Heart left ventricle (tissue), 16 donors: ENCODE measurements around the gene FAM163B. TPM values are rescaled to one million over a fixed set of nuclear protein-coding genes. Genes with fewer than 3 reads are reported as not detected.
A peak's percentile ranks its signal among the peaks of the same experiment; 100 is the strongest.

ENCODE experiments used
- ATAC-seq, 4 donors: fragments of 200-7000 bp; cut with Tn5 transposase; one replicate each; pipeline ENCODE4 v1.9.1; 2020 to 2022; ENCODE audit warnings: moderate library complexity in 4 of 4, mild to moderate bottlenecking in 3 of 4, moderate number of reproducible peaks in 1 of 4
- DNase-seq, 5 donors: peaks; one replicate each; pipeline ENCODE4 v3.0.0-alpha.2; 2020
- H3K27ac ChIP-seq, 12 donors: fragments of 200-600 bp; sonication (generic) in 4 of 12; one replicate each; pipeline versions ENCODE4 v1.5.0 to v1.8.0; 2016 to 2022; ENCODE audit warnings: mild to moderate bottlenecking in 2 of 12
- H3K27me3 ChIP-seq, 9 donors: fragments of 200-600 bp; sonication (generic) in 2 of 9; one replicate each; pipeline versions ENCODE4 v1.5.1 to v1.8.0; 2016 to 2022; ENCODE audit warnings: mild to moderate bottlenecking in 3 of 9
- H3K36me3 ChIP-seq, 9 donors: fragments of 200-600 bp; sonication (generic) in 2 of 9; one replicate each; pipeline versions ENCODE4 v1.5.0 to v1.8.0; 2018 to 2022; ENCODE audit warnings: mild to moderate bottlenecking in 2 of 9
- H3K4me1 ChIP-seq, 12 donors: fragments of 200-600 bp; sonication (generic) in 4 of 12; one replicate each; pipeline versions ENCODE4 v1.5.0 to v1.8.0; 2016 to 2022; ENCODE audit warnings: mild to moderate bottlenecking in 3 of 12
- H3K4me3 ChIP-seq, 12 donors: fragments of 200-600 bp; sonication (generic) in 4 of 12; one replicate each; pipeline versions ENCODE4 v1.5.0 to v1.8.0; 2017 to 2022; ENCODE audit warnings: mild to moderate bottlenecking in 9 of 12, moderate library complexity in 4 of 12
- H3K9me3 ChIP-seq, 12 donors: fragments of 200-600 bp; sonication (generic) in 4 of 12; one replicate each; pipeline versions ENCODE4 v1.5.0 to v1.8.0; 2016 to 2022; ENCODE audit warnings: mild to moderate bottlenecking in 1 of 12
- CTCF ChIP-seq, 12 donors: fragments of 200-600 bp; sonication (generic) in 4 of 12; IDR thresholded peaks; one replicate each; pipeline versions ENCODE4 v1.5.0 to v1.8.0; 2018 to 2022; ENCODE audit warnings: antibody characterized with exemption in 12 of 12, mild to moderate bottlenecking in 5 of 12
- POLR2A ChIP-seq, 2 donors: fragments of 450-650 bp; IDR thresholded peaks; one replicate each; pipeline ENCODE4 v1.6.1; 2017; ENCODE audit warnings: antibody characterized with exemption in 2 of 2, mild to moderate bottlenecking in 2 of 2, moderate library complexity in 2 of 2
- WGBS, 4 donors: extraction: QIAGEN DNeasy Blood & Tissue Kit in 2 of 4; methylation state at CpG; one replicate each; pipeline versions ENCODE4 v1.1.5 to v1.1.7; 2013 to 2018; 5-methylcytosine and 5-hydroxymethylcytosine counted together
- intact Hi-C, 10 donors: fragments of 100-400 bp; cut with DNase I; formaldehyde crosslinking; loops; one replicate each; pipeline versions ENCODE4 v1.11.1 to v1.14.2; 2022
- polyA plus RNA-seq, 2 donors: library from polyadenylated mRNA; stranded (reverse); fragments of 200-250 nt; gene quantifications; one replicate each; pipeline ENCODE4 v1.2.3, GENCODE V29; 2013
- total RNA-seq, 9 donors: library from RNA; depleted of rRNA in 2 of 9; stranded (reverse); fragments of >200 nt in 2 of 9; fragmentation: NEBNext Ultra II Directional in 3 of 9; extraction: Animal tissue kit (Norgen Biotek cat#: 25700) in 3 of 9; gene quantifications; one replicate each; pipeline versions ENCODE4 v1.1.0 to v1.2.4, GENCODE V29; 2016 to 2023
- donor health status: ischemic (EF 13 %, LVEDD 7.1; RV severe dilation, severe dysfunction).
- donor health status: healthy with polysubstance abuse.
- donor health status: DM: no; HTN: yes; CAD: no.
- donor health status: DM: no; HTN: no; CAD: no.
- donor health status: ischemic (EF 25% LVEDD 6.9; RV normal size, moderate dysfunction).
- donor health status: ischemic (EF 25% LVEDD 5.7; RV mildly dilated, moderate dysfunction).
- donor health status: healthy.
- donor health status: DM: yes; HTN: yes; CAD: no.
- donor health status: ischemic (EF 35%, LVEDD 5.7; RV mildly dilated, moderate dysfunction).
- donor health status: nonischemic (EF 11% LVEDD 7.7; RV severe dilation, severe dysfunction).
- donor health status: DM: yes; HTN: yes; CAD: no.
- donor health status: PGD.
- donor health status: ischemic (EF 29% LVEDD 5.4; RV normal size, mild dysfunction).
- donor health status: nonischemic (EF 23%, LVEDD 6.1; RV moderate dilation, normal function).

FAM163B gene
- total and polyA plus RNA-seq, 11 donors: 0.08 TPM; not detected in 10

GRCh38 chr9:133560944-133561343 lies 48.2 kb downstream of the FAM163B start:
- DNase-seq (no peak), ATAC-seq (no peak)
- 94 to 99% (median 96%) methylated on average over 13 to 22 of the region's 22 CpGs for WGBS, 4 donors
- Histone ChIP-seq H3K27ac (no peak overlapping the region), H3K4me1 (peaks cover 3 to 65% (median 50%) of the 10 kb centered on the region in 12 donors), H3K36me3 (peaks cover 0 to 4% (median 0%) of the 10 kb centered on the region in 9 donors), H3K9me3 (no peaks in the 10 kb centered on the region), H3K27me3 (no peaks in the 10 kb centered on the region), H3K4me3 (no peak overlapping the region)
- TF ChIP-seq CTCF (IDR thresholded peaks at IDR 0.05): no peak
- TF ChIP-seq POLR2A (IDR thresholded peaks at IDR 0.05): no peak
- intact Hi-C loops: no loop called here

GRCh38 chr9:133560311-133560710 lies 48.9 kb downstream of the FAM163B start:
- no peak for TF ChIP-seq POLR2A (IDR thresholded peaks at IDR 0.05)
- peak in 2 of 12 donors; percentile 4 to 7 for TF ChIP-seq CTCF (IDR thresholded peaks at IDR 0.05)
- H3K9me3 ChIP-seq: no peaks in the 10 kb centered on the region
- H3K4me1 ChIP-seq: peaks cover 3 to 59% (median 50%) of the 10 kb centered on the region in 12 donors
- H3K36me3 ChIP-seq: peaks cover 0 to 11% (median 0%) of the 10 kb centered on the region in 9 donors
- intact Hi-C loops: no loop called here
- ATAC-seq (peak; percentile 47 to 73 (median 63)), DNase-seq (peak in 4 of 5 donors; percentile 56 to 69 (median 63))
- H3K27ac ChIP-seq: peak overlapping the region in 2 of 12 donors; percentile 45 to 63
- 41 to 55% (median 51%) methylated on average over 14 to 15 of the region's 15 CpGs for WGBS, 4 donors
- no peaks in the 10 kb centered on the region for H3K27me3 ChIP-seq
- peak overlapping the region in 1 of 12 donors; percentile 16 for H3K4me3 ChIP-seq

GRCh38 chr9:133558191-133559126 lies 50.7 kb downstream of the FAM163B start:
- Histone ChIP-seq H3K4me3 (peak overlapping the region in 7 of 12 donors; percentile 3 to 35 (median 11)), H3K4me1 (peaks cover 3 to 55% (median 44%) of the 10 kb centered on the region in 12 donors), H3K27me3 (no peaks in the 10 kb centered on the region), H3K27ac (peak overlapping the region; percentile 4 to 85 (median 69)), H3K36me3 (peaks cover 0 to 27% (median 0%) of the 10 kb centered on the region in 9 donors), H3K9me3 (no peaks in the 10 kb centered on the region)
- 23 to 33% (median 27%) methylated on average over 22 to 31 of the region's 31 CpGs for WGBS, 4 donors
- TF ChIP-seq POLR2A (IDR thresholded peaks at IDR 0.05) (no peak), CTCF (IDR thresholded peaks at IDR 0.05) (no peak)
- ATAC-seq: peak; percentile 48 to 80 (median 59)
- intact Hi-C loops: loop anchor here in 3 of 10 donors (1.0 to 2.0 kb wide), 3 partner anchors 18 to 20 kb away; no protein-coding TSS in a partner anchor
- peak in 4 of 5 donors; percentile 60 to 74 (median 68) for DNase-seq

GRCh38 chr9:133557581-133557980 lies 51.6 kb downstream of the FAM163B start:
- intact Hi-C loops: no loop called here
- TF ChIP-seq POLR2A (IDR thresholded peaks at IDR 0.05) (no peak), CTCF (IDR thresholded peaks at IDR 0.05) (no peak)
- H3K27me3 ChIP-seq: no peaks in the 10 kb centered on the region
- peak overlapping the region in 9 of 12 donors; percentile 54 to 83 (median 72) for H3K27ac ChIP-seq
- no peak overlapping the region for H3K4me3 ChIP-seq
- peaks cover 3 to 46% (median 38%) of the 10 kb centered on the region in 12 donors for H3K4me1 ChIP-seq
- WGBS, 4 donors: 85 to 92% (median 90%) methylated on average over 4 to 9 of the region's 9 CpGs
- H3K9me3 ChIP-seq: no peaks in the 10 kb centered on the region
- DNase-seq (no peak), ATAC-seq (no peak)
- H3K36me3 ChIP-seq: peaks cover 0 to 31% (median 0%) of the 10 kb centered on the region in 9 donors
